NCI-H82 treated with DMSO at 0.1 percent for 48 hours (cell line): ENCODE data around the gene BHLHE40.

Experiments used
- DNase-seq: peaks from one replicate; lab custom pipeline; 2025; ENCODE audit not compliant: unreplicated experiment; lab: John Stamatoyannopoulos, UW

Gene BHLHE40

GRCh38 chr3:4982773-4983738 is 3.8 kb downstream of the BHLHE40 start:
- no peak for DNase-seq

- DNase-seq: no peak
These were observed 4.7 kb downstream of the BHLHE40 start for GRCh38 chr3:4983739-4984510.

GRCh38 chr3:4984511-4984864 is 5.3 kb downstream of the BHLHE40 start:
- DNase-seq: no peak

- DNase-seq: peak; percentile 3
These were observed 6.3 kb downstream of the BHLHE40 start for GRCh38 chr3:4985330-4986174.

- DNase-seq: no peak
These were observed 7.0 kb downstream of the BHLHE40 start for GRCh38 chr3:4986175-4986781.

DNA sequence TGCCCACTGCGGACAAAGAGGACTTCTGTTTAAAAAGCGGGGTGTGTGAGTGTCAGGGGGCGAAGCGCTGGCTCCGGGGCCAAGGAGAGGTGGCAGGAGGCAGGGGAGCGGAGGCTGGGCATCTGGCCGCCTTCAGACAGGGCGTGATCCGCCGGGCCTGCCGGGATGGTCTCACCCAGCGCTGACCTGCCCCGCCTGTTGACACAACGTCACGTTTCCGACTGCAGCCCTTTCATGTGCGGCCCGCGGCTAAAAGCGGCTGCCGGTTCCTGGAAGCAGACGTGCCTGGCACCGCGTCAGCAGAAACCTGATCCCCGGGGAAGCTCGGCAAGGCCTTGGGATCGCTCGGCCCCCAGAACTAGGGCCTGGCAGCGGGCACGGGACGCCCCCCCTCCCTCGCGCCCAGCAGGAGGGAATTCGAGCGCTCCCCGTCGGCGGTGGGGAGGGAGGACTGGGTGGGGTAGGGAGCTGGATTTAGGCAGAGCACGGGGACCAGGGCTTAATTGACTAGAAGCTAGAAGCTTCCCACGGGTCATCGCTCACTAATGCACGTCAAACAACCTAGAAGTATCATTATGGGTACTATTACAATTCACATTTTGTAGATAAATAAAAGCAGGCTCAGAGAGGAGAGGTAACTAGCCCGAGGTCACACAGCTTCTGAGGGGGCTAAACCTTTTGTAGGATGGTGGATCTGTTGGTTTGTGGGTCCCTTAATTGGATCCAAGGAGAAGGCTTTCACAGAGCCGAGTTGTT is 7.7 kb downstream of the BHLHE40 start:
- peak; percentile 29 for DNase-seq

GRCh38 chr3:4987538-4988296 is 8.5 kb downstream of the BHLHE40 start:
- DNase-seq: no peak

DNA sequence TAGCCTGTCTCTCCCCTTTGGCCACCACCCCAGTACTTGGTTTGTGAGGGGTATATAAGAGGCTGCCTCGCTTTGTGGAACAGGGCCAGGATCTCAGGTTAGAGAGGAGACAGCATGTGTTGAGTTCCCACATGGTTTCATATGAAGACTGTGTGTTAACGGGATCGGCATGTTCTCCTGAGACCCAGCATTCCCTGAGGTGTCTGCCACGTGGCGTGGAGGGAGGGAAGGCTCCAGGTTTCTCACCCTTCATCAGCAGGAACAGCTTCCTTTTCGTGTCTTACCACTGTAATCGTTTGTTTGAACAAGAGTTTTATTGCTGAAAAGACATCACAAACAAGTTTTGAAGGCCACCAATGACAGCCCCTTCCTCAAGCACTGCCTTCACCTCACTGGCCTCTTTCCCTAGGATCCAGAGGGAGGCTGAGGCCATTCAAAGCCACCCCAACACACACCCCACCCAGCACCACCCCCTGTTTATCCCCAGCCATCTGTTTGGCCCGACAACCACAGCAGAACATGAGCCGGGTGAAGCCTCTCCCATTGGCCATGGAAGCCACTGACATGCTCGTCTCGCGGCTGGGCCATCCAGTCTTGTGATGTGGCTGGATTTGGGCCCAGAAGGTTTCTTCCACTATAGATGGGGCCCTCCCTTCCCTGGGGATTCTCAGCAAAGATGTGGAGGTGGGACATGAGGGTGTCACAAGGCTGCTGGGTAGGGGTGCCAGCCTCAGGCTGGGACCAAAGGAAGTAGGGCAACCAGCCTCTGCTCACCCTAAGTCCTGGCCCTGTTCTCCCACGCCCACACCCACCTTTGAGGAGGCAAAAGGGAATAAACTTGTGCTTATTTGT is 10.0 kb downstream of the BHLHE40 start:
- DNase-seq: no peak

GRCh38 chr3:4990069-4990468 is 10.8 kb downstream of the BHLHE40 start:
- no peak for DNase-seq

- DNase-seq: no peak
These were observed 12.9 kb downstream of the BHLHE40 start for GRCh38 chr3:4992118-4992517.

DNA sequence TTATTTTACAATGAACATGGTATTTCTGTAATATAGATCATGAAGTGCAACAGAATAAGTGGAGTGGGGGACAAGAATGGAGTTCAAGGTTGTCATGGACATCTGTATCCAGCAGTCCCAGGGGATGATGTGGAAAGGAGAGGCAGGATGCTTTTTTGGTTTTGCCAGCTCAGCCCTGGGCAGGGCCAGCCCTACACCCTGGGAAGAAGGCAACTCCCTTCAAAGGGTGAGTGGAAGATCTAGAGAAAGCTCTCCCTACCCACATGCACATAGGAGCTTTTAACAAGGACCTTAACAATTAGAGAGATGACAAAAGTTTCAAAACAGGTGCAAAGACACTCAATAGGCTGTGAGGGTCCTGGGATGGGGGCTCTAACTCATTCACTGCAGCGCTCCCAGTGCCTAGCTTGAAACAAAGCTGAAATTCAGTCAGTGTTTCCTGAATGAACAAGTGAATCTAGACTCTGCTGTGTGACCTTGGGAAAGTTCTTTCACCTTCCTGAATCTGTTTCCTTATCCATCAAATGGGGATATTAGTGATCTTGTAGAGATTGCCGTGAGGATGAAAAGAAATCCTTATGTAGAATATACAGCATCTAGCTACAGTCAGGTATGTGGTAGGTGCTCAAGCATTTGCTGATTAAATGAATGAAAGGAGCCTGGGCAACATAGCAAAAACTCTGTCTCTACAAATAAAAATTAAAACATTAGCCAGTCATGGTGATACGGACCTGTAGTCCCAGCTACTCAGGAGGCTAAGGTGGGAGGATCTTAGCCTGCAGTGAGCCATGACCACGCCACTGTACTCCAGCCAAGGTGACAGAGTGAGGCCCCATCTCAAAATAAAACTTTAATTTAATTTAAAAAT is 14.3 kb downstream of the BHLHE40 start:
- DNase-seq: no peak

DNA sequence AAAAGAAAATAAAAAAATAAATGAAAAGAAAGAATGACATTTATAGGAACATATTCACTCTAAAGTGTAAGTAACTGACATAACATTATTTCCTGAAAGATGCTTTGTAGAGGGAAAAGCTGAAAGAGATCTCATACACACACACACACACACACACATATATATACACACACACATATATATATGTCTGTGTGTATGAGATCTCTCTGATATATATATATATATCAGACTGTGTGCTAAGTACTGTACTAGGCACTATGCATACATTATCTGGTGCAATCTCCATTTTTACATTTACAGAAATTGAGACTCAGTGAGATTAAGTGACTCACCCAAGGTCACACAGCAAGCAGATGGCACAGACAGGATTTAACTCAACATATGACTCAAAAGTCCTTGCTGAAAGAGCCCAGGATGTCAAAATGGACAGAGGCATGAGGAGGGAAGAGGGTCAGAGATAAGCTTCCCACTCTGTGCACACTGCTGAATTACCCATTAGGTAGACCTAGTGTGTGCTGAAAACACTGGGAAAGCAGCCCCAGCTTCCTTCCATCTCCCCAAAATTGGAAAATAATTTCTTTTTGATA is 15.0 kb downstream of the BHLHE40 start:
- no peak for DNase-seq

GRCh38 chr3:4994823-4995499 is 15.7 kb downstream of the BHLHE40 start:
- no peak for DNase-seq

GRCh38 chr3:4995500-4996053 is 16.3 kb downstream of the BHLHE40 start:
- no peak for DNase-seq

DNA sequence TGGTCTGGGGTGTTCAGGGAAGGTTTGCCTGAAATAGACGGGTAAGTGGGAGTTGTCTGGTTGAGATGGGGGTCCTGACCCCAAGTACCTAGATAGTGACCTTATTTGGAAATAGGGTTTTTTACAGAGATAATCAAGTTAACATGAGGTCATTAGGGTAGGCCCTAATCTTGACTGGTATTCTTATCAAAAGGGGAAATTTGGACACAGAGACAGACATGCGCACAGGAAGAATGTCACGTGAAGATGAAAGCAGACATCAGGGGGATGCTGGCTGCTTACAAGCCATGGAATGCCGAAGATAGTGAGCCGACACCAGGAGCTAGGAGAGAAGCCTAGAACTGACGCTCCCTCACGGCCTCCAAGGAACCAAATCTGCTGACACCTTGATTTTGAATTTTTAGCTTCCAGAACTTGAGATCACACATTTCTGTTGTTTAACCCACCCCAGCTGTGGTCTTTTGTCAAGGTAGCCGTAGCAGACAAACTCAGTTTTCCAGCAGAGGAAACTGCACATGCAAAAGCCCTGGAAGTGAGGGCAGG is 17.1 kb downstream of the BHLHE40 start:
- no peak for DNase-seq

- no peak for DNase-seq
These were observed 17.6 kb downstream of the BHLHE40 start for GRCh38 chr3:4996771-4997291.
